ENCODE measurements around the gene CFAP73.
"Not testable (repeated sequence)": the region's sequence is repeated elsewhere in the genome, so short reads cannot be mapped to it uniquely, and the experiment has no call there.

CFAP73 gene

DNA sequence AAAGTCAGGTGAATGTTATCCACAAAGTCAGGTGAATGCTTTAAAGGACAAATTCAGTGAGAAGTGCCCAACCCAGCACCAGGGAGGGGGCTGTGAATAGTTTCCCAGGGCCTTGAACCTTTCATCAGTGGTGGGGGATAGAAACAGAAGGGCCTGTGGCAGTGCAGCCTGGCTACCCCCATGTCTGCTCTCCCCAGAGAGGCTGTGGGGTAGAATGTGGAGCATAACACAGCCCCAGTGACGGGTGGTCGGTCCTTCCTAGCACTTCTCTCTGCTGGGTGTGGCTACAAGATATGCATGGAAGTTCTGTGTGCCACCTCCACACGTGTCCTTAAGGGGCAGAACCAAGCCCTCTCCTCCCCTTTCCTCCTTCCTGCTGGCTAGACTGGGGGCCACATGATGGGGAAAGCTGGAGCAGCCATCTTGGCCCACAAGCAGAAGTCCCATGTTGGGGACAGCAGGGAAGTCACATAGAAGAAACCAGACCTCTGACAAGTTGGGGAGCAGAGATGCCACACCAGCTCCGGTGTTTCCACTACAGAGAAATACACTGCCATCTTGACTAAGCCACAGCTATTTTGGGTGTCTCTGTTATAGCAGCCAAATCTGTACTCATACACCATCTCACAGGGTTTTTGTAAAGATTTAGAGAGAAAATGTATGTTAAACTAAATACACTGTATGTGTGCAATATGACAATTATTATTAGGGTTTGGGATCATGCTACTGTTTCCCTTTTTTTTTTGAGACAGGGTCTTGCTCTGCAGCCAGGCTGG is 53.0 kb downstream of the CFAP73 start:
- H3K27ac Mint-ChIP-seq = peak overlapping the region; percentile 66
- H3K36me3 Mint-ChIP-seq (ENCODE audit: low read depth) = peaks cover 5% of the 10 kb centered on the region
- H3K27me3 Mint-ChIP-seq = peaks cover 3% of the 10 kb centered on the region
- H3K9me3 Mint-ChIP-seq = no peaks in the 10 kb centered on the region
- peaks cover 75% of the 10 kb centered on the region for H3K4me1 Mint-ChIP-seq (ENCODE audit: low read depth)
- no peak overlapping the region for H3K4me3 Mint-ChIP-seq
- intact Hi-C loops (cut with micrococcal nuclease) = no loop called here

GRCh38 chr12:113203852-113204760 is 54.6 kb downstream of the CFAP73 start:
- Mint-ChIP-seq H3K4me1 (ENCODE audit: low read depth) (peaks cover 88% of the 10 kb centered on the region), H3K27me3 (peaks cover 3% of the 10 kb centered on the region), H3K36me3 (ENCODE audit: low read depth) (peaks cover 5% of the 10 kb centered on the region), H3K9me3 (no peaks in the 10 kb centered on the region), H3K4me3 (no peak overlapping the region), H3K27ac (peak overlapping the region; percentile 76)
- intact Hi-C loops (cut with micrococcal nuclease) = no loop called here

- intact Hi-C loops (cut with micrococcal nuclease) = no loop called here
- peak overlapping the region; percentile 76 for H3K27ac Mint-ChIP-seq
- H3K36me3 Mint-ChIP-seq (ENCODE audit: low read depth) = peaks cover 5% of the 10 kb centered on the region
- H3K4me3 Mint-ChIP-seq = no peak overlapping the region
- H3K27me3 Mint-ChIP-seq = peaks cover 3% of the 10 kb centered on the region
- peaks cover 88% of the 10 kb centered on the region for H3K4me1 Mint-ChIP-seq (ENCODE audit: low read depth)
- no peaks in the 10 kb centered on the region for H3K9me3 Mint-ChIP-seq
Observed at GRCh38 chr12:113204804-113205203, 55.3 kb downstream of the CFAP73 start.

- Mint-ChIP-seq H3K27ac (peak overlapping the region; percentile 97), H3K4me1 (ENCODE audit: low read depth) (peaks cover 87% of the 10 kb centered on the region), H3K4me3 (peak overlapping the region; percentile 20)
- H3K36me3 Mint-ChIP-seq (ENCODE audit: low read depth); H3K27me3 Mint-ChIP-seq; intact Hi-C loops (cut with micrococcal nuclease); H3K9me3 Mint-ChIP-seq: not testable (repeated sequence)
Observed at GRCh38 chr12:113206802-113207201, 57.3 kb downstream of the CFAP73 start.

DNA sequence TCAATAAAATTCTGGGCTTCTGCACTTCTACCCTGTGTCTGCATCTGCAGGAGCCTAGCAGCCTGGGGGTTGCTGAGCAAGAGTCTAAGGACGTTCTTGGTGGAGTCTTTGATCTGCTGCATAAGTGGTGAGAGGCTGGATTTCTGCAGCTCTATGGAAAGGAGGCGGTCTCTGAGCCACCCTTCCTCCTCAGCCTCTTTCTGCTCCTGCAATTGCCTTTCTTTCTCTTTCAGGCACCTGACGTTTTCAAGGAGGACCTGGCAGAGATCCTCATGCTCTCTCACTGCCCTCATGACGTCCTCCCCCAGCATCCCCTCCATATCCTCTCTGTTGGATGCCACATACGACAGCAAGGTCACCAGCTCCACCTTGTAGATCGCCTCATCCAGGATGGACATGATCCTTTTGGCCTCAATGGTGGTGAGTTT is 58.1 kb downstream of the CFAP73 start:
- H3K4me1 Mint-ChIP-seq (ENCODE audit: low read depth) = peaks cover 79% of the 10 kb centered on the region
- H3K27ac Mint-ChIP-seq = peak overlapping the region; percentile 97
- H3K27me3 Mint-ChIP-seq = peaks cover 3% of the 10 kb centered on the region
- intact Hi-C loops (cut with micrococcal nuclease) = no loop called here
- H3K36me3 Mint-ChIP-seq (ENCODE audit: low read depth) = peaks cover 5% of the 10 kb centered on the region
- H3K9me3 Mint-ChIP-seq = no peaks in the 10 kb centered on the region
- H3K4me3 Mint-ChIP-seq = peak overlapping the region; percentile 32

- H3K36me3 Mint-ChIP-seq (ENCODE audit: low read depth) = peaks cover 5% of the 10 kb centered on the region
- H3K4me1 Mint-ChIP-seq (ENCODE audit: low read depth) = peaks cover 74% of the 10 kb centered on the region
- H3K9me3 Mint-ChIP-seq = no peaks in the 10 kb centered on the region
- peak overlapping the region; percentile 54 for H3K4me3 Mint-ChIP-seq
- peak overlapping the region; percentile 97 for H3K27ac Mint-ChIP-seq
- peaks cover 3% of the 10 kb centered on the region for H3K27me3 Mint-ChIP-seq
- intact Hi-C loops (cut with micrococcal nuclease) = no loop called here
Observed at GRCh38 chr12:113208041-113208934, 58.8 kb downstream of the CFAP73 start.
